Testis (tissue), 2 donors: ENCODE results near the gene ELFN1.

Experiments used
- POLR2A ChIP-seq: fragments of 450-650 bp; IDR thresholded peaks from one replicate; pipeline ENCODE4 v1.6.1; 2017; ENCODE audit warnings: antibody characterized with exemption, mild to moderate bottlenecking, moderate library complexity
- TF ChIP-seq, protein P1 (sequence below), 3 experiments: fragments of 450-650 bp in 2 of 3; fragments of 200-600 bp in 1 of 3; sonication (generic) in 1 of 3; IDR thresholded peaks; one replicate each; pipeline ENCODE4 v1.5.1; 2016 to 2019; ENCODE audit warnings: antibody characterized with exemption in 3 of 3, mild to moderate bottlenecking in 2 of 3, moderate library complexity in 1 of 3

DNA sequence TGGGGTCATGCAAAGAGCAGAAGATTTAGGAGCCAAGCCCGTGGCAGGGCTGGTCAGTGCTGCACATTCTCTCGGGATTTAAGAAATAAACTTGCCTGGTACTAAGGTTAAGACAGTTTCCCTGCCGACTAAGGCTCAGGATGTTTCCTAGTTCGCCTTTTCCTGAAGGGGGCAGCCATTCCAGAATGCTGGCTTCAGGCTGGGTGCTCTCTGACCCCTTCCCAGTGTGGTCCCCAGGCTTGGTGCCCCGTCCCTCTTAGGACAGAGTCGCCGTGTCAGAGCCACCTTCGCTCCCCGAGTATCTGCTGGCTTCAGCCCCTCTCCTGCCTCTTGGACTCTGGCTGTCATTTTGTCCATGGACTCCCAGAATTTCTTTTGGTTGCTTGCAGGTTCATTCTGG is 117.2 kb downstream of the ELFN1 start:
- TF ChIP-seq, protein P1, sequence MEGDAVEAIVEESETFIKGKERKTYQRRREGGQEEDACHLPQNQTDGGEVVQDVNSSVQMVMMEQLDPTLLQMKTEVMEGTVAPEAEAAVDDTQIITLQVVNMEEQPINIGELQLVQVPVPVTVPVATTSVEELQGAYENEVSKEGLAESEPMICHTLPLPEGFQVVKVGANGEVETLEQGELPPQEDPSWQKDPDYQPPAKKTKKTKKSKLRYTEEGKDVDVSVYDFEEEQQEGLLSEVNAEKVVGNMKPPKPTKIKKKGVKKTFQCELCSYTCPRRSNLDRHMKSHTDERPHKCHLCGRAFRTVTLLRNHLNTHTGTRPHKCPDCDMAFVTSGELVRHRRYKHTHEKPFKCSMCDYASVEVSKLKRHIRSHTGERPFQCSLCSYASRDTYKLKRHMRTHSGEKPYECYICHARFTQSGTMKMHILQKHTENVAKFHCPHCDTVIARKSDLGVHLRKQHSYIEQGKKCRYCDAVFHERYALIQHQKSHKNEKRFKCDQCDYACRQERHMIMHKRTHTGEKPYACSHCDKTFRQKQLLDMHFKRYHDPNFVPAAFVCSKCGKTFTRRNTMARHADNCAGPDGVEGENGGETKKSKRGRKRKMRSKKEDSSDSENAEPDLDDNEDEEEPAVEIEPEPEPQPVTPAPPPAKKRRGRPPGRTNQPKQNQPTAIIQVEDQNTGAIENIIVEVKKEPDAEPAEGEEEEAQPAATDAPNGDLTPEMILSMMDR (IDR thresholded peaks at IDR 0.05): no peak
- no peak for TF ChIP-seq POLR2A
